Kidney epithelial cell (primary cell): Measurements from ENCODE around the gene PDE6B. TPM values are rescaled to one million over a fixed set of nuclear protein-coding genes. Genes with fewer than 3 reads are reported as not detected.
"Not testable (repeated sequence)": the region's sequence is repeated elsewhere in the genome, so short reads cannot be mapped to it uniquely, and the experiment has no call there.

Source experiments
- DNase-seq: peaks from one replicate; pipeline ENCODE4 v3.0.0-alpha.2; 2010; ENCODE audit warnings: low read depth
- H3K27me3 ChIP-seq: 2 replicates; pipeline ENCODE4 v1.6.0; 2011; ENCODE audit warnings: low read length; ENCODE audit not compliant: control insufficient read depth, insufficient read depth
- H3K36me3 ChIP-seq: 2 replicates; pipeline ENCODE4 v1.5.1; 2011; ENCODE audit warnings: low read length; ENCODE audit not compliant: control insufficient read depth, insufficient read depth
- H3K4me3 ChIP-seq: 2 replicates; pipeline ENCODE4 v1.5.1; 2011; ENCODE audit warnings: low read depth, mild to moderate bottlenecking, control low read depth, low read length
- CTCF ChIP-seq: IDR thresholded peaks from 2 replicates; pipeline ENCODE4 v1.5.1; 2011; ENCODE audit warnings: mild to moderate bottlenecking, moderate library complexity, low read length, control low read depth, inconsistent platforms; ENCODE audit not compliant: insufficient read depth, poor library complexity, severe bottlenecking
- total RNA-seq: library from RNA; depleted of rRNA; stranded (reverse); fragments of >200 nt; gene quantifications from 2 replicates; pipeline ENCODE4 v1.2.3, GENCODE V29; 2015

PDE6B gene
- total RNA-seq, 1 donor from 2014 or later, result 17.1 TPM

DNA sequence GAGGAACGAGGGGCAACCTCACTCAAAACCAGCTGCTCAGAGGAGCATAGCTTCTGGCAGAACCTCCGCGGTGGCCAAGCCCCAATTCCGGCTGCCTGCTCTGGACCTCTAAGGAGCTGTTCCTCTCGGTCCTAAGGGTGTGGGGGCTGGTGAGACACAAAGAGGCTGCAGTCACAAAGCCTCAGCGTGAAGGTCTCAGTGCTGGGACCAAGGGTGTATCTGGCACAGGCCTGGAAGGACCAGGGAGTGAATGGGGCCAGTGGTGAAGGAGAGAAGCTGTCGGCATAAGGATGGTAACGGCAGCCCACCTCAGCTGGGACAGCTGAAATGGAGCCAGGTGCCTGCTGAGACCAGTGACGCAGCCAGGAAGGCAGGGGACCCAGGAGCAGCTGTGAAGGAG, 5.3 kb downstream of the PDE6B start:
- TF ChIP-seq CTCF, result no peak
- H3K27me3 ChIP-seq, result peaks cover 13% of the 10 kb centered on the region
- H3K4me3 ChIP-seq, result no peak overlapping the region
- no peaks in the 10 kb centered on the region for H3K36me3 ChIP-seq
- no peak for DNase-seq

DNA sequence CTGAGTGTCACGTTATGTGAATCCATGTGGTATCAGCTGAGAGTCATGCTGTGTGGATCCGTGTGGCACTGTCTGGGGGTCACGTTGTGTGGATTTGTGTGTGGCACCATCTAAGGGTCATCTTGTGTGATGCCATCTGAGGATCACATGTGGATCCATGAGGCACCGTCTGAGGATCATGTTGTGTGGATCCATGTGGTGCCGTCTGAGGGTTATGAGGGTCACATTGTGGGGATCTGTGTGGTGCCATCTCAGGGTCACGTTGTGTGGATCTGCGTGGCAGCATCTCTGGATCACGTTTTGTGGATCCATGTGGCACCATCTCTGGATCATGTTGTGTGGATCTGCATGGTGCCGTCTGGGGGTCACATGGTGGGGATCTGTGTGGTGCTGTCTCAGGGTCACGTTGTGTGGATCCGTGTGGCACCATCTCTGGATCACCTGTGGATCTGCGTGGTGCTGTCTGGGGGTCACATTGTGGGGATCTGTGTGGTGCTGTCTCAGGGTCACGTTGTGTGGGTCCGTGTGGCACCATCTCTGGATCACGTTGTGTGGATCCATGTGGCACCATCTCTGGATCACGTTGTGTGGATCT, 6.9 kb downstream of the PDE6B start:
- no peak for TF ChIP-seq CTCF
- peaks cover 17% of the 10 kb centered on the region for H3K27me3 ChIP-seq
- no peak for DNase-seq

DNA sequence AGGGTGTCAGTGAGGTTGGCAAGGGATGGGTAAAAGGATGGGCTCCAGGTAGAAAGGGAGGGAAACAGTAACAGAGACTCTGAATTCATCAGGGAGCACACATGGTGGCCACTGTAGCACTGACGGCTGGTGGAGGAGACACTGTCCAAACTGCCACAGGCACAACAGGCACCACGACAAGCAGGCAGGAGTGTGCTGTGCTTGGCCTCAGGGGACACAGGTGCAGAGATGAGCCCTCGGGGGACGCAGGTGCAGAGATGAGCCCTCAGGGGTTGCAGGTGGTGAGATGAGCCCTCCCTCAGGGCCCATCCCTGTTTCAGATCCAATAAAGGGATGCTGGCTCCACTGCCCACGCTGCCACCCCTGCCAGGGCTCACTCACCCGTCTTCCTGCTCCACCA, 7.6 kb downstream of the PDE6B start:
- no peaks in the 10 kb centered on the region for H3K36me3 ChIP-seq
- H3K27me3 ChIP-seq, result peaks cover 23% of the 10 kb centered on the region
- no peak overlapping the region for H3K4me3 ChIP-seq
- DNase-seq, result no peak
- no peak for TF ChIP-seq CTCF

More for the DNA sequence above, 6.9 kb downstream of the PDE6B start:
- no peak overlapping the region for H3K4me3 ChIP-seq
- H3K36me3 ChIP-seq, result no peaks in the 10 kb centered on the region

DNA sequence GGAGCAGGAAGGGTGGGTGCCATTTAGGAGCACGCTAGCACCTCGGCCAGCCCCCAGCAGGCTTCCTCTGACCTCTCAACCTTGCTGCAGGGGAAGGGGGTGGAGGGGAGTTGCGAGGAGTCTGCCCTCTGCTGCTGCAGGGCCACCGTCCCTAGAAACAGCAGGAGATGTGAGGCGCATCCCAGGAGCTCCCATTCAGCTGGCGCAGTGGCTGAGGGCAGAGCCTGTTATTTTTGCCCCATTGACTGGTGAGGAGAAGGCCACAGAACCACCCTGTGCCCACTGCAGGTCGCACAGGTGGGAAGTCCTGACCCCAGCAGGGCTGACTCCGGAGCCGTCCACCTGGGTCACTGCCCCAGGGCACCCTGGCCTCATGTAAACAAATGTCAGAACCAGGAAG, 8.0 kb downstream of the PDE6B start:
- no peak for DNase-seq
- Histone ChIP-seq H3K27me3 (peaks cover 23% of the 10 kb centered on the region), H3K36me3 (no peaks in the 10 kb centered on the region), H3K4me3 (no peak overlapping the region)
- TF ChIP-seq CTCF, result no peak

GRCh38 chr4:633976-634598, 8.7 kb downstream of the PDE6B start:
- peaks cover 26% of the 10 kb centered on the region for H3K27me3 ChIP-seq
- TF ChIP-seq CTCF, result no peak

DNA sequence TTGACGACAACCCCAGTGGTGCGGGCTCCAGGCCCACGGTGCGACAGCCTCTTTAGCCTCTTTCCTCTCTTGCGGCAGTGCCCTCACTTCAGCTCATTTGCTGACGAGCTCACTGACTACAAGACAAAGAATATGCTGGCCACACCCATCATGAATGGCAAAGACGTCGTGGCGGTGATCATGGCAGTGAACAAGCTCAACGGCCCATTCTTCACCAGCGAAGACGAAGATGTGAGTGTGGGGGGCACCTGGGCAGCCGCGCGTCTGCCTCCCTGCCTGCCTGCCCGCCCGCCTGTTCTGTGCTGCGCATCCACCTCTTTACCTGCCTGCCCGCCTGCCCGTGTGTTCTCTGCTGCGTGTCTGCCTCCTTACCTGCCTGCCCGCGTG, 9.2 kb downstream of the PDE6B start:
- H3K36me3 ChIP-seq, result no peaks in the 10 kb centered on the region
- DNase-seq, result no peak
- TF ChIP-seq CTCF, result no peak
- H3K27me3 ChIP-seq, result peaks cover 27% of the 10 kb centered on the region
- no peak overlapping the region for H3K4me3 ChIP-seq

More at GRCh38 chr4:633976-634598, 8.7 kb downstream of the PDE6B start:
- H3K36me3 ChIP-seq, result no peaks in the 10 kb centered on the region
- no peak for DNase-seq
- H3K4me3 ChIP-seq, result no peak overlapping the region

DNA sequence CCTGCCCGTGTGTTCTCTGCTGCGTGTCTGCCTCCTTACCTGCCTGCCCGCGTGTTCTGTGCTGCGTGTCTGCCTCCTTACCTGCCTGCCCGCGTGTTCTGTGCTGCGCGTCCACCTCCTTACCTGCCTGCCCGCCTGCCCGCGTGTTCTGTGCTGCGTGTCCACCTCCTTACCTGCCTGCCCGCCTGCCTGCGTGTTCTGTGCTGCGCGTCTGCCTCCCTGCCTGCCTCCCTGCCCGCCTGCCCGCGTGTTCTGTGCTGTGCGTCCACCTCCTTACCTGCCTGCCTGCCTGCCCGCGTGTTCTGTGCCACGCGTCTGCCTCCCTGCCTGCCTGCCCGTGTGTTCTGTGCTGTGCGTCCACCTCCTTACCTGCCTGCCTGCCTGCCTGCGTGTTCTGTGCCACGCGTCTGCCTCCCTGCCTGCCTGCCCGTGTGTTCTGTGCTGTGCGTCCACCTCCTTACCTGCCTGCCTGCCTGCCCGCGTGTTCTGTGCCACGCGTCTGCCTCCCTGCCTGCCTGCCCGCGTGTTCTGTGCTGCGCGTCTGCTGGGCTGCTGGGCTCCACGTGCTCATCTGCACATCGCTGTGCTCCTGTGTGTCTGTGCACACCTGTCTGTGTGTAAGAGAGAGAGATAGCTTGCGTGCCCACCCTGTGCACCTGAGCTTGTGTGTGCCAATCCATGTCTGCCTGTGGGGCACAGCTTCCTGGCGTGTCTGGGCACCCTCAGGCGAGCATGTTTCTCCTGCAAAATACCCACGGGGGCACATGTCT, 9.9 kb downstream of the PDE6B start:
- H3K36me3 ChIP-seq, DNase-seq, H3K4me3 ChIP-seq: not testable (repeated sequence)
- peaks cover 24% of the 10 kb centered on the region for H3K27me3 ChIP-seq
